ENCODE data around the gene INKA2.

DNA sequence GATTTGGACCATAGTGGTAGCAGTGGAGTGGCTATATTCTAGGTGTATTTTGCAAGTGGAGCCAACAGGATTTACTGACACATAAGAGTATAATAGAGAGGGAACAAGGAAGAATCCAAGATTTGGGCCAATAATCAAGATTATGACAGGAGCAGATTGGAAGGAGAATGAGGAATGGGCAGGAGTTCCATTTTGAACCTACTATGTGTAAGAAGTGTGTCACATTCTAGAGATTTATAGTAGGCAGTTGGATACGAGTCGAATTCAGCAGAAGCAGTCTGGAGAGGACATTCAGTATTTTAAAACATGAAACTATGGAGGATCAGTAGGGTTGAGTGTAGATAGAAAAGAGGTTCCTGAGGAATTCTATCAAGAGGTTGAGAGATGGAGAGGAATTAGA, 21.7 kb downstream of the INKA2 start:
- no peak for TF ChIP-seq CEBPB (IDR thresholded peaks at IDR 0.05; ENCODE audit: low read depth, low read length)
- TF ChIP-seq, protein P1, sequence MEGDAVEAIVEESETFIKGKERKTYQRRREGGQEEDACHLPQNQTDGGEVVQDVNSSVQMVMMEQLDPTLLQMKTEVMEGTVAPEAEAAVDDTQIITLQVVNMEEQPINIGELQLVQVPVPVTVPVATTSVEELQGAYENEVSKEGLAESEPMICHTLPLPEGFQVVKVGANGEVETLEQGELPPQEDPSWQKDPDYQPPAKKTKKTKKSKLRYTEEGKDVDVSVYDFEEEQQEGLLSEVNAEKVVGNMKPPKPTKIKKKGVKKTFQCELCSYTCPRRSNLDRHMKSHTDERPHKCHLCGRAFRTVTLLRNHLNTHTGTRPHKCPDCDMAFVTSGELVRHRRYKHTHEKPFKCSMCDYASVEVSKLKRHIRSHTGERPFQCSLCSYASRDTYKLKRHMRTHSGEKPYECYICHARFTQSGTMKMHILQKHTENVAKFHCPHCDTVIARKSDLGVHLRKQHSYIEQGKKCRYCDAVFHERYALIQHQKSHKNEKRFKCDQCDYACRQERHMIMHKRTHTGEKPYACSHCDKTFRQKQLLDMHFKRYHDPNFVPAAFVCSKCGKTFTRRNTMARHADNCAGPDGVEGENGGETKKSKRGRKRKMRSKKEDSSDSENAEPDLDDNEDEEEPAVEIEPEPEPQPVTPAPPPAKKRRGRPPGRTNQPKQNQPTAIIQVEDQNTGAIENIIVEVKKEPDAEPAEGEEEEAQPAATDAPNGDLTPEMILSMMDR (conservative IDR thresholded peaks at IDR 0.05; ENCODE audit: low read depth, low read length) = no peak
- TF ChIP-seq MXI1 (IDR thresholded peaks at IDR 0.05; ENCODE audit: borderline replicate concordance, low read depth, low read length) = no peak
